ENCODE measurements around the gene CHCHD6. TPM values are rescaled to one million over a fixed set of nuclear protein-coding genes. Genes with fewer than 3 reads are reported as not detected.

The CHCHD6 gene
- total RNA-seq, 2 experiments from 2014 or later = 8.7 to 9.3 TPM

GRCh38 chr3:126713199-126713598, 9.2 kb downstream of the CHCHD6 start:
- no peaks in the 10 kb centered on the region for H3K27me3 Mint-ChIP-seq
- H3K9me3 Mint-ChIP-seq = no peaks in the 10 kb centered on the region
- ChIA-PET POLR2A (no interaction called here), CTCF (interaction anchor here (0.7 kb wide), 2 partner anchors 283 to 485 kb away, joined by 3 to 4 read pairs; no protein-coding TSS in a partner anchor)
- no peak overlapping the region for H3K4me3 ChIP-seq (ENCODE audit: low read length)
- H3K4me1 ChIP-seq (ENCODE audit: insufficient read depth, low read length) = no peaks in the 10 kb centered on the region
- ATAC-seq (ENCODE audit: poor library complexity) (no peak), DNase-seq (no peak)
- no peak overlapping the region for H3K27ac ChIP-seq (ENCODE audit: low read depth in 1 of 2, low read length in 2 of 2)
- intact Hi-C loops (cut with DNase I, micrococcal nuclease) = no loop called here
- no peaks in the 10 kb centered on the region for H3K9me3 ChIP-seq (ENCODE audit: control insufficient read depth in 1 of 2, insufficient read depth in 1 of 2, low read length in 2 of 2)
- no peak for TF ChIP-seq CTCF (IDR thresholded peaks at IDR 0.05)
- H3K4me1 Mint-ChIP-seq (ENCODE audit: low read depth) = peaks cover 7% of the 10 kb centered on the region
- H3K4me3 Mint-ChIP-seq = no peak overlapping the region
- H3K27me3 ChIP-seq (ENCODE audit: control insufficient read depth in 1 of 2, insufficient read depth in 2 of 2, low read length in 2 of 2) = no peaks in the 10 kb centered on the region
- H3K27ac Mint-ChIP-seq = no peak overlapping the region
- H3K36me3 ChIP-seq (ENCODE audit: insufficient read depth, low read length) = no peaks in the 10 kb centered on the region
- H3K36me3 Mint-ChIP-seq (ENCODE audit: low read depth) = no peaks in the 10 kb centered on the region

- H3K36me3 ChIP-seq (ENCODE audit: insufficient read depth, low read length) = no peaks in the 10 kb centered on the region
- ChIA-PET POLR2A (interaction anchor here (0.6 kb wide), 1 partner anchor 74 kb away, joined by 3 read pairs; no protein-coding TSS in a partner anchor), CTCF (no interaction called here)
- ATAC-seq (ENCODE audit: poor library complexity) (no peak), DNase-seq (no peak)
- H3K27ac ChIP-seq (ENCODE audit: low read depth in 1 of 2, low read length in 2 of 2) = no peak overlapping the region
- H3K4me3 ChIP-seq (ENCODE audit: low read length) = no peak overlapping the region
- intact Hi-C loops (cut with DNase I, micrococcal nuclease) = no loop called here
- H3K9me3 ChIP-seq (ENCODE audit: control insufficient read depth in 1 of 2, insufficient read depth in 1 of 2, low read length in 2 of 2) = no peaks in the 10 kb centered on the region
- no peak for TF ChIP-seq CTCF (IDR thresholded peaks at IDR 0.05)
- Mint-ChIP-seq H3K4me3 (no peak overlapping the region), H3K36me3 (ENCODE audit: low read depth) (no peaks in the 10 kb centered on the region), H3K9me3 (no peaks in the 10 kb centered on the region), H3K27me3 (no peaks in the 10 kb centered on the region), H3K4me1 (ENCODE audit: low read depth) (peaks cover 7% of the 10 kb centered on the region), H3K27ac (no peak overlapping the region)
- H3K4me1 ChIP-seq (ENCODE audit: insufficient read depth, low read length) = no peaks in the 10 kb centered on the region
- H3K27me3 ChIP-seq (ENCODE audit: control insufficient read depth in 1 of 2, insufficient read depth in 2 of 2, low read length in 2 of 2) = no peaks in the 10 kb centered on the region
These were observed 10.3 kb downstream of the CHCHD6 start for GRCh38 chr3:126714276-126714900.

- CTCF ChIA-PET = no interaction called here
- Mint-ChIP-seq H3K9me3 (no peaks in the 10 kb centered on the region), H3K27me3 (no peaks in the 10 kb centered on the region), H3K4me3 (no peak overlapping the region), H3K4me1 (ENCODE audit: low read depth) (peaks cover 7% of the 10 kb centered on the region), H3K36me3 (ENCODE audit: low read depth) (no peaks in the 10 kb centered on the region), H3K27ac (no peak overlapping the region)
- intact Hi-C loops (cut with DNase I, micrococcal nuclease) = no loop called here
- POLR2A ChIA-PET = no interaction called here
- H3K36me3 ChIP-seq (ENCODE audit: insufficient read depth, low read length) = no peaks in the 10 kb centered on the region
- no peaks in the 10 kb centered on the region for H3K9me3 ChIP-seq (ENCODE audit: control insufficient read depth in 1 of 2, insufficient read depth in 1 of 2, low read length in 2 of 2)
- no peak for ATAC-seq (ENCODE audit: poor library complexity)
- DNase-seq = no peak
- H3K27ac ChIP-seq (ENCODE audit: low read depth in 1 of 2, low read length in 2 of 2) = no peak overlapping the region
- H3K4me3 ChIP-seq (ENCODE audit: low read length) = no peak overlapping the region
- no peaks in the 10 kb centered on the region for H3K4me1 ChIP-seq (ENCODE audit: insufficient read depth, low read length)
- H3K27me3 ChIP-seq (ENCODE audit: control insufficient read depth in 1 of 2, insufficient read depth in 2 of 2, low read length in 2 of 2) = no peaks in the 10 kb centered on the region
- TF ChIP-seq CTCF (IDR thresholded peaks at IDR 0.05) = no peak
These were observed 10.9 kb downstream of the CHCHD6 start for GRCh38 chr3:126714921-126715320.
